Liver (tissue), 3 donors: ENCODE results near the gene EPHB6.

Source experiments
- EGR1 ChIP-seq, 2 donors: IDR thresholded peaks; 2 replicates each; pipeline ENCODE4 v1.6.1; 2016 to 2018; ENCODE audit warnings: antibody characterized with exemption in 2 of 2, low read depth in 2 of 2
- FOXA1 ChIP-seq: IDR thresholded peaks from 2 replicates; pipeline ENCODE4 v1.6.1; 2016; ENCODE audit warnings: antibody characterized with exemption
- HNF4A ChIP-seq, 2 donors: conservative IDR thresholded peaks; 2 replicates each; pipeline ENCODE4 v1.6.1; 2016; ENCODE audit warnings: antibody characterized with exemption in 2 of 2, mild to moderate bottlenecking in 2 of 2
- MAX ChIP-seq: IDR thresholded peaks from 2 replicates; pipeline ENCODE4 v1.6.1; 2016; ENCODE audit warnings: antibody characterized with exemption
- RAD21 ChIP-seq, 2 donors: IDR thresholded peaks; 2 replicates each; pipeline ENCODE4 v1.6.1; 2016; ENCODE audit warnings: antibody characterized with exemption in 2 of 2, mild to moderate bottlenecking in 2 of 2
- RXRA ChIP-seq, 2 donors: IDR thresholded peaks; 2 replicates each; pipeline ENCODE4 v1.6.1; 2017 to 2018; ENCODE audit warnings: antibody characterized with exemption in 2 of 2, mild to moderate bottlenecking in 1 of 2
- TAF1 ChIP-seq: conservative IDR thresholded peaks from 2 replicates; pipeline ENCODE4 v1.6.1; 2016; ENCODE audit warnings: antibody characterized with exemption, mild to moderate bottlenecking
- TF ChIP-seq, protein P1 (sequence below): fragments of 150-350 bp; IDR thresholded peaks from 2 replicates; pipeline ENCODE4 v1.5.1; 2017; ENCODE audit warnings: improper control_type of control experiment, low read depth, low read length; ENCODE audit not compliant: missing input control
- TF ChIP-seq, protein P2 (sequence below): IDR thresholded peaks from 2 replicates; pipeline ENCODE4 v1.6.1; 2016; ENCODE audit warnings: antibody characterized with exemption
- donor health status: healthy.
- donor health status: healthy.

GRCh38 chr7:142855756-142856564 is 1.1 kb downstream of the EPHB6 start:
- TF ChIP-seq, protein P1, sequence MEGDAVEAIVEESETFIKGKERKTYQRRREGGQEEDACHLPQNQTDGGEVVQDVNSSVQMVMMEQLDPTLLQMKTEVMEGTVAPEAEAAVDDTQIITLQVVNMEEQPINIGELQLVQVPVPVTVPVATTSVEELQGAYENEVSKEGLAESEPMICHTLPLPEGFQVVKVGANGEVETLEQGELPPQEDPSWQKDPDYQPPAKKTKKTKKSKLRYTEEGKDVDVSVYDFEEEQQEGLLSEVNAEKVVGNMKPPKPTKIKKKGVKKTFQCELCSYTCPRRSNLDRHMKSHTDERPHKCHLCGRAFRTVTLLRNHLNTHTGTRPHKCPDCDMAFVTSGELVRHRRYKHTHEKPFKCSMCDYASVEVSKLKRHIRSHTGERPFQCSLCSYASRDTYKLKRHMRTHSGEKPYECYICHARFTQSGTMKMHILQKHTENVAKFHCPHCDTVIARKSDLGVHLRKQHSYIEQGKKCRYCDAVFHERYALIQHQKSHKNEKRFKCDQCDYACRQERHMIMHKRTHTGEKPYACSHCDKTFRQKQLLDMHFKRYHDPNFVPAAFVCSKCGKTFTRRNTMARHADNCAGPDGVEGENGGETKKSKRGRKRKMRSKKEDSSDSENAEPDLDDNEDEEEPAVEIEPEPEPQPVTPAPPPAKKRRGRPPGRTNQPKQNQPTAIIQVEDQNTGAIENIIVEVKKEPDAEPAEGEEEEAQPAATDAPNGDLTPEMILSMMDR = no peak
- TF ChIP-seq RXRA (IDR thresholded peaks at IDR 0.05) (peak in 1 of 2 donors; percentile 9), TAF1 (no peak), MAX (no peak), EGR1 (IDR thresholded peaks at IDR 0.05; ENCODE audit: low read depth in 2 of 2) (no peak), RAD21 (IDR thresholded peaks at IDR 0.05) (peak in 1 of 2 donors; percentile 13), FOXA1 (no peak), HNF4A (conservative IDR thresholded peaks at IDR 0.05) (no peak)
- TF ChIP-seq, protein P2, sequence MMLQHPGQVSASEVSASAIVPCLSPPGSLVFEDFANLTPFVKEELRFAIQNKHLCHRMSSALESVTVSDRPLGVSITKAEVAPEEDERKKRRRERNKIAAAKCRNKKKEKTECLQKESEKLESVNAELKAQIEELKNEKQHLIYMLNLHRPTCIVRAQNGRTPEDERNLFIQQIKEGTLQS = no peak
